WTC11 (cell line): ENCODE measurements around the gene SMIM12. TPM values are rescaled to one million over a fixed set of nuclear protein-coding genes. Genes with fewer than 3 reads are reported as not detected.
"Not testable (repeated sequence)": the region's sequence is repeated elsewhere in the genome, so short reads cannot be mapped to it uniquely, and the experiment has no call there.

Source experiments
- ATAC-seq: fragments of 200-7000 bp; cut with Tn5 transposase; 2 replicates; pipeline ENCODE4 v1.10.0; 2021; ENCODE audit warnings: mild to moderate bottlenecking, moderate library complexity
- CTCF ChIA-PET: fragments of 300-600 bp; sonication (Branson Sonifier 250); formaldehyde crosslinking; loops from one replicate; lab custom pipeline; 2021; ENCODE audit warnings: antibody characterized with exemption; lab: Charles Lee
- POLR2A ChIA-PET: fragments of 350-600 bp; sonication (Branson Sonifier 250); formaldehyde crosslinking; loops from one replicate; lab custom pipeline; 2021; ENCODE audit warnings: antibody characterized with exemption; lab: Charles Lee
- DNase-seq: peaks from one replicate; pipeline ENCODE4 v3.0.0; 2021; ENCODE audit warnings: low spot score
- H3K27ac Mint-ChIP-seq: 2 replicates; pipeline ENCODE4 v1.8.0; 2021; ENCODE audit warnings: mixed read lengths
- H3K27me3 Mint-ChIP-seq: 2 replicates; pipeline ENCODE4 v1.8.0; 2021; ENCODE audit warnings: low read depth, mild to moderate bottlenecking, moderate library complexity, mixed read lengths
- H3K36me3 Mint-ChIP-seq: 2 replicates; pipeline ENCODE4 v1.8.0; 2021; ENCODE audit warnings: mixed read lengths
- H3K4me1 Mint-ChIP-seq: 2 replicates; pipeline ENCODE4 v1.8.0; 2022; ENCODE audit warnings: mixed read lengths
- H3K4me3 Mint-ChIP-seq: 2 replicates; pipeline ENCODE4 v1.8.0; 2021; ENCODE audit warnings: mild to moderate bottlenecking, moderate library complexity, mixed read lengths
- H3K9me3 Mint-ChIP-seq: 2 replicates; pipeline ENCODE4 v1.8.0; 2021; ENCODE audit warnings: mixed read lengths
- ELF4 ChIP-seq: sonication (generic); formaldehyde crosslinking; IDR thresholded peaks from 2 replicates; pipeline ENCODE4 v1.8.1; 2022; ENCODE audit warnings: low read depth, mild to moderate bottlenecking, moderate library complexity, missing genetic modification reagents
- FOXP1 ChIP-seq: sonication (generic); formaldehyde crosslinking; IDR thresholded peaks from 2 replicates; pipeline ENCODE4 v1.8.0; 2022; ENCODE audit warnings: missing genetic modification reagents, mild to moderate bottlenecking, moderate library complexity, borderline replicate concordance
- GABPB1 ChIP-seq: sonication (generic); formaldehyde crosslinking; IDR thresholded peaks from 2 replicates; pipeline ENCODE4 v1.8.1; 2023; ENCODE audit warnings: mild to moderate bottlenecking, missing genetic modification reagents
- IRF2 ChIP-seq: sonication (generic); formaldehyde crosslinking; IDR thresholded peaks from 2 replicates; pipeline ENCODE4 v1.8.0; 2022; ENCODE audit warnings: low read depth, missing genetic modification reagents, borderline replicate concordance
- KAT7 ChIP-seq: sonication (generic); formaldehyde crosslinking; IDR thresholded peaks from 2 replicates; pipeline ENCODE4 v1.8.1; 2023; ENCODE audit warnings: missing genetic modification reagents, mild to moderate bottlenecking, borderline replicate concordance
- MXD4 ChIP-seq: fragments of 250-450 bp; sonication (Bioruptor Pico); IDR thresholded peaks from 2 replicates; pipeline ENCODE4 v1.8.0; 2021; ENCODE audit warnings: mild to moderate bottlenecking, moderate library complexity, borderline replicate concordance
- TCF7 ChIP-seq: sonication (generic); formaldehyde crosslinking; IDR thresholded peaks from 2 replicates; pipeline ENCODE4 v1.8.0; 2022; ENCODE audit warnings: mild to moderate bottlenecking, low read depth, missing genetic modification reagents, moderate library complexity
- TEAD1 ChIP-seq: sonication (generic); formaldehyde crosslinking; IDR thresholded peaks from 2 replicates; pipeline ENCODE4 v1.8.0; 2022; ENCODE audit warnings: mild to moderate bottlenecking, missing genetic modification reagents
- TEAD4 ChIP-seq: sonication (generic); formaldehyde crosslinking; IDR thresholded peaks from 2 replicates; pipeline ENCODE4 v1.8.0; 2022; ENCODE audit warnings: mild to moderate bottlenecking, missing genetic modification reagents
- ZBTB21 ChIP-seq: sonication (generic); formaldehyde crosslinking; IDR thresholded peaks from 2 replicates; pipeline ENCODE4 v1.8.1; 2023; ENCODE audit warnings: mild to moderate bottlenecking, missing genetic modification reagents, borderline replicate concordance
- ZNF263 ChIP-seq: sonication (generic); formaldehyde crosslinking; IDR thresholded peaks from 2 replicates; pipeline ENCODE4 v1.8.1; 2022; ENCODE audit warnings: low read depth, mild to moderate bottlenecking, moderate library complexity, missing genetic modification reagents
- ZNF396 ChIP-seq: fragments of 250-450 bp; sonication (Bioruptor Pico); IDR thresholded peaks from 2 replicates; pipeline ENCODE4 v1.8.0; 2021; ENCODE audit warnings: mild to moderate bottlenecking, moderate library complexity, borderline replicate concordance
- ZNF423 ChIP-seq: fragments of 250-450 bp; sonication (Bioruptor Pico); IDR thresholded peaks from 2 replicates; pipeline ENCODE4 v2.1.2; 2022; ENCODE audit warnings: mild to moderate bottlenecking, moderate library complexity
- total RNA-seq: library from RNA; stranded (reverse); gene quantifications from 3 replicates; pipeline ENCODE4 v1.2.3, GENCODE V29; 2021
- TF ChIP-seq, protein P1 (sequence below): fragments of 250-450 bp; sonication (Bioruptor Pico); IDR thresholded peaks from 2 replicates; pipeline ENCODE4 v1.8.0; 2021; ENCODE audit warnings: mild to moderate bottlenecking
- TF ChIP-seq, protein P2 (sequence below): sonication (generic); formaldehyde crosslinking; IDR thresholded peaks from 2 replicates; pipeline ENCODE4 v1.8.1; 2022; ENCODE audit warnings: low read depth, mild to moderate bottlenecking, moderate library complexity, missing genetic modification reagents, borderline replicate concordance
- TF ChIP-seq, protein P3 (sequence below): sonication (generic); formaldehyde crosslinking; IDR thresholded peaks from 2 replicates; pipeline ENCODE4 v1.8.1; 2022; ENCODE audit warnings: mild to moderate bottlenecking, missing genetic modification reagents, moderate library complexity, borderline replicate concordance
- TF ChIP-seq, protein P4 (sequence below): sonication (generic); formaldehyde crosslinking; IDR thresholded peaks from 2 replicates; pipeline ENCODE4 v1.8.0; 2022; ENCODE audit warnings: mild to moderate bottlenecking, missing genetic modification reagents
- TF ChIP-seq, protein P5 (sequence below): sonication (generic); formaldehyde crosslinking; IDR thresholded peaks from 2 replicates; pipeline ENCODE4 v1.8.1; 2023; ENCODE audit warnings: mild to moderate bottlenecking, missing genetic modification reagents
- TF ChIP-seq, protein P6 (sequence below): sonication (generic); formaldehyde crosslinking; IDR thresholded peaks from 2 replicates; pipeline ENCODE4 v1.8.0; 2023; ENCODE audit warnings: missing genetic modification reagents, mild to moderate bottlenecking, borderline replicate concordance

SMIM12 gene
- total RNA-seq, 1 experiment from 2014 or later = 34.6 TPM

DNA sequence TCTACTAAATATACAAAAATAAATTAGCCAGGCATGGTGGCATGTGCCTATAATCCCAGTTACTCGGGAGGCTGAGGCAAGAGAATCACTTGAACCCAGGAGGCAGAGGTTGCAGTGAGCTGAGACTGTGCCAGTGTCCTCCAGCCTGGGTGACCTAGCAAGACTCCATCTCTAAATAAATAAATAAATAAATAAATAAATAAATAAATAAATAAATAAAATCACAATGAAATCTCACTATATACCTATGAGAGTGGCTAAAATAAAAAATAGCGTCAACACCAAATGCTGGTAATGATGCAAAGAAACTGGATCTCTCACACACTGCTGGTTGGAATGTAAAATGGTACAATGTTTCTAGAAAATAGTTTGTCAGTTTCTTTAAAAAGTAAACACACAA is 40.7 kb downstream of the SMIM12 start:
- DNase-seq, CTCF ChIA-PET, H3K4me1 Mint-ChIP-seq, H3K27me3 Mint-ChIP-seq, POLR2A ChIA-PET, ATAC-seq, H3K27ac Mint-ChIP-seq, H3K4me3 Mint-ChIP-seq, H3K36me3 Mint-ChIP-seq, H3K9me3 Mint-ChIP-seq: not testable (repeated sequence)

DNA sequence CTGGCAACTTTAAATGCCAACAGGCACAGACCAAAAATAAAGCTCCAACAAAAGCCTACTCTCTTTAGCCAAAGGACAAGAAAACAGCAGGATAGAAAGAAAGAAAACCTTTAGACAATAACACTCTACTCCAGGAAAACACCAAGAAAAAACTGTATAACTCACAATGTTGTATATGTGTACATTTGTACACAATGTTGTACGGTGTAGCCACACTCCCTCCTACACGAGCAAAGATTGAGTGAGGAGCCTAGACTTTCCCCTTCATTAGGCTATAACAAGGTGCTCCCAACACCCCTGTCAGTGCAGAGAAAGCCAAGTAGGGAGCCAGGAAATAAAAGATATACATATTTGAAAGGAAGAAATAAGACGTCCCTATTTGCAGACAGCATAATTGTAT is 42.8 kb downstream of the SMIM12 start:
- Mint-ChIP-seq H3K4me3 (no peak overlapping the region), H3K27ac (no peak overlapping the region), H3K9me3 (no peaks in the 10 kb centered on the region), H3K36me3 (no peaks in the 10 kb centered on the region), H3K27me3 (peaks cover 6% of the 10 kb centered on the region; the same call in 1 of the 2 replicates), H3K4me1 (peaks cover 6% of the 10 kb centered on the region; the same call in 1 of the 2 replicates)
- ChIA-PET POLR2A (no interaction called here), CTCF (interaction anchor here (1.0 to 1.9 kb wide), 3 partner anchors 20 to 43 kb away, joined by 3 to 9 read pairs (median 5); partner anchors contain the start of gene SMIM12)
- DNase-seq = no peak
- ATAC-seq = no peak
- TF ChIP-seq MXD4 (CRISPR knock-in tag) (no peak), IRF2 (CRISPR knock-in tag) (no peak), ZNF396 (CRISPR knock-in tag) (no peak), KAT7 (CRISPR knock-in tag) (no peak), TEAD4 (no peak), ELF4 (no peak), ZBTB21 (CRISPR knock-in tag) (no peak), ZNF263 (no peak), FOXP1 (CRISPR knock-in tag) (no peak), GABPB1 (CRISPR knock-in tag) (no peak), TEAD1 (CRISPR knock-in tag) (no peak), ZNF423 (CRISPR knock-in tag) (no peak), TCF7 (CRISPR knock-in tag) (no peak)
- TF ChIP-seq, protein P1, sequence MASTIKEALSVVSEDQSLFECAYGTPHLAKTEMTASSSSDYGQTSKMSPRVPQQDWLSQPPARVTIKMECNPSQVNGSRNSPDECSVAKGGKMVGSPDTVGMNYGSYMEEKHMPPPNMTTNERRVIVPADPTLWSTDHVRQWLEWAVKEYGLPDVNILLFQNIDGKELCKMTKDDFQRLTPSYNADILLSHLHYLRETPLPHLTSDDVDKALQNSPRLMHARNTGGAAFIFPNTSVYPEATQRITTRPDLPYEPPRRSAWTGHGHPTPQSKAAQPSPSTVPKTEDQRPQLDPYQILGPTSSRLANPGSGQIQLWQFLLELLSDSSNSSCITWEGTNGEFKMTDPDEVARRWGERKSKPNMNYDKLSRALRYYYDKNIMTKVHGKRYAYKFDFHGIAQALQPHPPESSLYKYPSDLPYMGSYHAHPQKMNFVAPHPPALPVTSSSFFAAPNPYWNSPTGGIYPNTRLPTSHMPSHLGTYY (CRISPR knock-in tag) = no peak
- TF ChIP-seq, protein P2, sequence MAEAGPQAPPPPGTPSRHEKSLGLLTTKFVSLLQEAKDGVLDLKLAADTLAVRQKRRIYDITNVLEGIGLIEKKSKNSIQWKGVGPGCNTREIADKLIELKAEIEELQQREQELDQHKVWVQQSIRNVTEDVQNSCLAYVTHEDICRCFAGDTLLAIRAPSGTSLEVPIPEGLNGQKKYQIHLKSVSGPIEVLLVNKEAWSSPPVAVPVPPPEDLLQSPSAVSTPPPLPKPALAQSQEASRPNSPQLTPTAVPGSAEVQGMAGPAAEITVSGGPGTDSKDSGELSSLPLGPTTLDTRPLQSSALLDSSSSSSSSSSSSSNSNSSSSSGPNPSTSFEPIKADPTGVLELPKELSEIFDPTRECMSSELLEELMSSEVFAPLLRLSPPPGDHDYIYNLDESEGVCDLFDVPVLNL (CRISPR knock-in tag) = no peak
- TF ChIP-seq, protein P3, sequence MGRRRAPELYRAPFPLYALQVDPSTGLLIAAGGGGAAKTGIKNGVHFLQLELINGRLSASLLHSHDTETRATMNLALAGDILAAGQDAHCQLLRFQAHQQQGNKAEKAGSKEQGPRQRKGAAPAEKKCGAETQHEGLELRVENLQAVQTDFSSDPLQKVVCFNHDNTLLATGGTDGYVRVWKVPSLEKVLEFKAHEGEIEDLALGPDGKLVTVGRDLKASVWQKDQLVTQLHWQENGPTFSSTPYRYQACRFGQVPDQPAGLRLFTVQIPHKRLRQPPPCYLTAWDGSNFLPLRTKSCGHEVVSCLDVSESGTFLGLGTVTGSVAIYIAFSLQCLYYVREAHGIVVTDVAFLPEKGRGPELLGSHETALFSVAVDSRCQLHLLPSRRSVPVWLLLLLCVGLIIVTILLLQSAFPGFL (CRISPR knock-in tag) = no peak
- TF ChIP-seq, protein P4, sequence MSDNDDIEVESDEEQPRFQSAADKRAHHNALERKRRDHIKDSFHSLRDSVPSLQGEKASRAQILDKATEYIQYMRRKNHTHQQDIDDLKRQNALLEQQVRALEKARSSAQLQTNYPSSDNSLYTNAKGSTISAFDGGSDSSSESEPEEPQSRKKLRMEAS (CRISPR knock-in tag) = no peak
- TF ChIP-seq, protein P5, sequence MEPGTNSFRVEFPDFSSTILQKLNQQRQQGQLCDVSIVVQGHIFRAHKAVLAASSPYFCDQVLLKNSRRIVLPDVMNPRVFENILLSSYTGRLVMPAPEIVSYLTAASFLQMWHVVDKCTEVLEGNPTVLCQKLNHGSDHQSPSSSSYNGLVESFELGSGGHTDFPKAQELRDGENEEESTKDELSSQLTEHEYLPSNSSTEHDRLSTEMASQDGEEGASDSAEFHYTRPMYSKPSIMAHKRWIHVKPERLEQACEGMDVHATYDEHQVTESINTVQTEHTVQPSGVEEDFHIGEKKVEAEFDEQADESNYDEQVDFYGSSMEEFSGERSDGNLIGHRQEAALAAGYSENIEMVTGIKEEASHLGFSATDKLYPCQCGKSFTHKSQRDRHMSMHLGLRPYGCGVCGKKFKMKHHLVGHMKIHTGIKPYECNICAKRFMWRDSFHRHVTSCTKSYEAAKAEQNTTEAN = no peak
- TF ChIP-seq, protein P6, sequence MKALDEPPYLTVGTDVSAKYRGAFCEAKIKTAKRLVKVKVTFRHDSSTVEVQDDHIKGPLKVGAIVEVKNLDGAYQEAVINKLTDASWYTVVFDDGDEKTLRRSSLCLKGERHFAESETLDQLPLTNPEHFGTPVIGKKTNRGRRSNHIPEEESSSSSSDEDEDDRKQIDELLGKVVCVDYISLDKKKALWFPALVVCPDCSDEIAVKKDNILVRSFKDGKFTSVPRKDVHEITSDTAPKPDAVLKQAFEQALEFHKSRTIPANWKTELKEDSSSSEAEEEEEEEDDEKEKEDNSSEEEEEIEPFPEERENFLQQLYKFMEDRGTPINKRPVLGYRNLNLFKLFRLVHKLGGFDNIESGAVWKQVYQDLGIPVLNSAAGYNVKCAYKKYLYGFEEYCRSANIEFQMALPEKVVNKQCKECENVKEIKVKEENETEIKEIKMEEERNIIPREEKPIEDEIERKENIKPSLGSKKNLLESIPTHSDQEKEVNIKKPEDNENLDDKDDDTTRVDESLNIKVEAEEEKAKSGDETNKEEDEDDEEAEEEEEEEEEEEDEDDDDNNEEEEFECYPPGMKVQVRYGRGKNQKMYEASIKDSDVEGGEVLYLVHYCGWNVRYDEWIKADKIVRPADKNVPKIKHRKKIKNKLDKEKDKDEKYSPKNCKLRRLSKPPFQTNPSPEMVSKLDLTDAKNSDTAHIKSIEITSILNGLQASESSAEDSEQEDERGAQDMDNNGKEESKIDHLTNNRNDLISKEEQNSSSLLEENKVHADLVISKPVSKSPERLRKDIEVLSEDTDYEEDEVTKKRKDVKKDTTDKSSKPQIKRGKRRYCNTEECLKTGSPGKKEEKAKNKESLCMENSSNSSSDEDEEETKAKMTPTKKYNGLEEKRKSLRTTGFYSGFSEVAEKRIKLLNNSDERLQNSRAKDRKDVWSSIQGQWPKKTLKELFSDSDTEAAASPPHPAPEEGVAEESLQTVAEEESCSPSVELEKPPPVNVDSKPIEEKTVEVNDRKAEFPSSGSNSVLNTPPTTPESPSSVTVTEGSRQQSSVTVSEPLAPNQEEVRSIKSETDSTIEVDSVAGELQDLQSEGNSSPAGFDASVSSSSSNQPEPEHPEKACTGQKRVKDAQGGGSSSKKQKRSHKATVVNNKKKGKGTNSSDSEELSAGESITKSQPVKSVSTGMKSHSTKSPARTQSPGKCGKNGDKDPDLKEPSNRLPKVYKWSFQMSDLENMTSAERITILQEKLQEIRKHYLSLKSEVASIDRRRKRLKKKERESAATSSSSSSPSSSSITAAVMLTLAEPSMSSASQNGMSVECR = no peak
